T-helper 1 cell (primary cell): Measurements from ENCODE around the gene ERI2.
"Not testable (repeated sequence)": the region's sequence is repeated elsewhere in the genome, so short reads cannot be mapped to it uniquely, and the experiment has no call there.

ENCODE experiments used
- DNase-seq, 5 donors: peaks; one replicate each; pipeline ENCODE4 v3.0.0-alpha.2; 2012 to 2020

Gene ERI2

DNA sequence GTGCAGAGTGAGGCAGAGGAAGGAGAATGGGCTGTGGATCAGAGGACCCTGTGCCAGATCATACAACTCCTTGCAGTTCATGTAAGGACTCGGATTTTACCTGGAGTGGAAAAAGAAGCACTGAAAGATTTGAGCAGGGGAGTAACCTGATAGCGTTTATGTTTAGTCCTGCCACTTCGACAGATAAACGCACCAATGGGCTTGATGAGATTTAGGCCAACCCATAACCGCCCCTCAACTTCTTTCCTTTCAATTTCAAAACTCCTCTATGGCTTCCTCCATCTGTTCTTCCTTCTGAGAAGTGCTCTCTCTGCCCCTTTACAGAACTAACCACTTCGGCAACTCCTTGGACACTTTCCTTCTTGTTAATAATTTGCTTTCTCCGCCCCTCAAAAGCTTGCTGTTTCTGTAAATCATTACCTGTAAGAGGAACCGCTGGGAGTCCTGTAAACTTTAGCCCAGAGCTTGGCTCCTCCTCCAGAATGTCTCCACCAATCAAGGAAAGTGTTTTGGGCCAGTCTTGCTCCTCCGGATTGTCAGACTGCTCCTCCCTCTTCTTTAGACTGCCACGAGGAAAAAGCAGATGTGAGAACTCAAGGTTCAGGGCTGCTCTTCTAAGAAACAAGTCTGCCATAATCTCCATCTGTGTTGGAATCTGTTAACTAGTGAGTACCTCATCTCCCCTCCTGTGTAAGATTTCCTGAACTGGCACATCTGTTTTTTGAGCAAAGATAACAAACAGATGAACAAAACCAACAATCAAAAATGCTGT is 42.6 kb downstream of the ERI2 start, which contains the start of gene ACSM3:
TSS of gene ACSM3 (plus strand) at position 554 of the 772 bp plus-strand sequence. CDS start 6,021 bp downstream, outside the sequence.
- peak; percentile 18 to 78 (median 58) for DNase-seq

DNA sequence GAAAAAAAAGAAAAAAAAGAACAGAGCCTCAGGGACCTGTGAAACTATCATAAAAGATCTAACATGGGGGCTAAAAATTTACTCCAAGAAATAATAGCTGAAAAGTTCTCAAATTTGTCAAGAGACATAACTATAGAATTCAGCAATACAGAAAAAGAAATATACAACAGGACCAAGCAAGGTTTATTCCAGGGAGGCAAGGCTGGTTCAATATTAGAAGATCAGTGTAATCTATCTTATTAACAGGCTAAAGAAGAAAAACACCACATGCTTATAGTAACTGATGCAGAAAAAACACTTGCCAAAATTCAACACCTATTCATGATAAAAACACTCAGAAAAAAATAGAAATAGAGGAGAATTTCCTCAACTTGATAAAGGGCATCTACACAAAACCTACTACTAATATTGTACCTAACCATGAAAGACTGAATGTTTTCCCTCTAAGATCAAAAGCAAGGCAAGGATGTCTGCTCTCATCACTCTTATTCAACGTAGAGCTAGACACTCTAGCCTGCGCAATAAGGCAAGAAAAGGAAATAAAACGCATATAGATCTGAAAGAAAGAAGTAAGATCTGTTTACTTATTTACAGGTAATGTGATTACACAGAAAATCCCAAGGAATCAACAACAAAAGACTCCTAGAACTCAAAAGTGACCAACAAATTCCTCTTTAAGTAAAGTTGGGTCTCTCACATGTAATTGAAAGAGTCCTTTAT is 43.7 kb downstream of the ERI2 start:
- no peak for DNase-seq

DNA sequence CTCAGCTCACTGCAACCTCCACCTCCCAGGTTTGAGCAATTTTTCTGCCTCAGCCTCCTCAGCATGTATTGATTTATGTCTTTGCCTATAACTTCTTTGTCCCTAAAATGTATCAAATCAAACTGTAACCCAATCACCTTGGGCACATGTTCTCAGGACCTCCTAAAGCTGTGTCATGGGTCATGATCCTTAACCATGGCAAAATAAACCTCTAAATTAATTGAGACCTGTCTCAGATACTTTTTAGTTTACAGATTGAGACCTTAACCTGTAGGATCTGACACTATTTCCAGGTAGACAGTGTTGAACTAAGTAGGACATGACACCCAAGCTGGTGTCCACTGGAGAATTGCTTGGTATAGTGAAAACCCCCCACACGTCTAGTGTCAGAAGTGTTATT is 45.1 kb downstream of the ERI2 start:
- no peak for DNase-seq

DNA sequence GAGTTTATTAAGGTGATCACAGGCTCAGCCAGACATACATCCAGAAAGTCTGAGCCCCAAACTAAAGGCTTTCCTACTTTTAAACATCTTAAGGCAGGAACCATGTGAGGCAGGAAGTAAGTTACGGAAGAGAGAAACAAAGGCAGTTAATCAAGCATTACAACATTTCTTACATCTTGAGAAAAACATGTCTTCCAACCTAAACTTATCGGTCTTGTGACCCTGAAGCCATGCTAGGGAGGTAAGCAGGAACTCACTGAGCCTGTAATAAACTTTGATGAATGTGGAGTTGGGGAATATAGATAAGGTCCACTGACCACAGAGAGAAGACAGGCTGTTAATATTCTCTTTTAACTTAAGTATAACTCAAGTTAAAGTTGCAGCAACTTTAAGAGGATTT is 45.9 kb downstream of the ERI2 start:
- DNase-seq, result no peak

DNA sequence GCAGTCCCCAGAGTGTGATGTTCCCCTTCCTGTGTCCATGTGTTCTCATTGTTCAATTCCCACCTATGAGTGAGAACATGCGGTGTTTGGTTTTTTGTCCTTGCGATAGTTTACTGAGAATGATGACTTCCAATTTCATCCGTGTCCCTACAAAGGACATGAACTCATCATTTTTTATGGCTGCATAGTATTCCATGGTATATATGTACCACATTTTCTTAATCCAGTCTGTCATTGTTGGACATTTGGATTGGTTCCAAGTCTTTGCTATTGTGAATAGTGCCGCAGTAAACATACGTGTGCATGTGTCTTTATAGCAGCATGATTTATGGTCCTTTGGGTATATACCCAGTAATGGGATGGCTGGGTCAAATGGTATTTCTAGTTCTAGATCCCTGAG is 50.5 kb downstream of the ERI2 start:
- not testable (repeated sequence) for DNase-seq

DNA sequence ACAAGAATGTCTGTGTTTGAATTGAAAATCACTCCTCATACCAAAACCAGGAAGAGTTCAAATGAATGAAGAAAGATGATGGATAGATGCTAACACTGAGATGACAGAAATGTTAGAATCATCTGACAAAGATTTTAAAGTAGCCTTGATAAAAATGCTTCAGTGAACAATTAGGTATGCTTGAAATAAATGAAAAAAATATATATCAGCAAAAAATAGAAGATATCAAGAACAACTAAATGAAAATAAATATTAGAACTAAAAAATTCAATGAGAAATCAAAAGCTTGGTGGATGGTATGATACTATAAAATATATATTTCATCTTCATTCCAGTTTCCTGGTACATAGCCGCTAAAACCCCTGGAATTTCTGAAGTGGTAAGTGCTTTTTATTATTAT is 51.0 kb downstream of the ERI2 start:
- DNase-seq, result no peak

DNA sequence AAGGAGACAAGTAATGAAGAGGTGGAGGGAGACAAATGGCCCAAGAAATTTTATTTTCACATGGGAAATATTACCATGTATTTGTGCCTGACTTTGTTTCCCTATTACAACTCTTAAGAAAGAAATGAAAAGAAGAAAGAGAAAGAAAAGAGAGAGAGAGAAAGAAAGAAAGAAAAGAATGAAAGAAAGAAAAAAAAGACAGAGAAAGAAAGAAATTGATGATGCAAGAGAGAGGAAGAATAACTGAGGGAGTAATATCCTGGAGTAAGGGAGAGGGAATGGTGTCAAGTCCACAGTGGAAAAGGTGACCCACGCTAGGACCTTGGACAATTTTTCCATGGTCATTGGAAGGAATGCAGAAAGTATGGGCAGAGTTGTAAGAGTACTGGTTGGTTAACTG is 52.5 kb downstream of the ERI2 start:
- DNase-seq, result no peak

DNA sequence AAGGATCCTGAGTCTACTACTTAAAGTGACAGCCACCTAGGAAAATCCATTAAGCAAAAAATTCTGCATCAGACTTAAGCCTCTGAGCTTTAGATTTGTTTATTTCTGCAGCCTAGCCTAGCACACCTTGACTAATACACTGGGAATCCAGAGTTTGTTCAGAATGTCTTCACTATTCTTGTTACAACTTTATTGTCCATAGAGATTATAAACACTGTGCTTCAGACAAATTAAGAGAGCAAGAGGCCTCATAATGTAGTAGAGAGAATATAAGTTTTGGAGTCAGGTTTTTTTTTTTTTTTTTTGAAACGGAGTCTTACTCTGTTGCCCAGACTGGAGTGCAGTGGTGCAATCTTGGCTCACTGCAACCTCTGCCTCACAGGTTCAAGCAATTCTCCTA is 55.7 kb downstream of the ERI2 start:
- DNase-seq, result no peak

DNA sequence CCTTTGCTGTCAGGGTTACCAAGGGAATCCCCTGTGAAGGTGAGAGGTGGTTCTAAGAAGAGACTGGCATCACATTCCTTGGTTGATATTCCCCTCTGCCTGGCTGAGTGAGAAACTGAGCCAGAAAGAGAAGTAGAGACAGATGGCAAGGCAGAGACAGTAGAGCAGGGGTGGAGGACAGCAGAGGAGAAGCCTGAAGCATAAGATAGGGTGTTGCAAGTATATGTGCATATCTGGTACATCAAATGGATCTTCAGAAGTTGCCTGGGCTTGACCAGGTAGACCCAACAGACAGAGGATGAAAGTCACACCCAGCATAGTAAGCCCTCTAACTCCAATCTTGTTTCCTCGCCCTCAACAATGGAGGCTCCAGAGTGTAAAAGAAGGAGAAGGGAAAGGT is 56.8 kb downstream of the ERI2 start:
- DNase-seq, result no peak

DNA sequence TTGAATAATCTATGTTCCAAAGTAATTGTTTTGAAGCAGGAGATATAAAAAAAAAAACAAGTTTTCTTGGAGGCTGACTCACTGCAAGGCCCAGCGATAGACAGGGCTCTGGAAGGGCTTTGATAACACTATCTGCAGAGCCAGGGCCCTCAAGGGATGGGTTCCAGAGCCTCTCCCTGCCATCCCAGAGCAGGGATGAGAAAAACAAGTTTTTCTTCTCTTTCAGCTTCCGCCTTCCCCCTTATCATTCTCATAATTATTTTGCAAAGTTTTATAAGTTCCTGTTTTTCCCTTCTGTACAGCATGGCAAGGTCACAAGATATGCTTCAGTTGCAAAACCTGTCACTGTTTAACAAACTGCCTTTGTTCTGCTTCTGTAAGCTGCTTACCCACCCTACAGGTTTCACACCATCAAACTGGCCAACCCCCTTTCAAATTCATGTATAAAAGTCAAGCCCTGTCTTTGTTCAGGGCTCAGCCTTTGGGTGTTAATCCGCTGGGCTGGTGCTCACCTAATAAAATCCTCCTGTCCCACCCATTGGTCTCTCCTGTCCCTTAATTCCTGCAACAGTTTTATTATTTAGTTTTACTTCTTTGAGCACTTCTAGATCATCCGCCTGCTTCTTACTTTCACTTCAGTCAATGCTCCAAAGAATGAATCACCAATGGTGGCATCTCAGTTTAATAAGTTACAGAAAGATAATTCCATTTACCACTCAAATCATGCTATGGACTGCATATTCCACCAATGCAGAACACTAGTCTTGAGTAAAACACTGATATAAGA is 59.0 kb downstream of the ERI2 start:
- no peak for DNase-seq

DNA sequence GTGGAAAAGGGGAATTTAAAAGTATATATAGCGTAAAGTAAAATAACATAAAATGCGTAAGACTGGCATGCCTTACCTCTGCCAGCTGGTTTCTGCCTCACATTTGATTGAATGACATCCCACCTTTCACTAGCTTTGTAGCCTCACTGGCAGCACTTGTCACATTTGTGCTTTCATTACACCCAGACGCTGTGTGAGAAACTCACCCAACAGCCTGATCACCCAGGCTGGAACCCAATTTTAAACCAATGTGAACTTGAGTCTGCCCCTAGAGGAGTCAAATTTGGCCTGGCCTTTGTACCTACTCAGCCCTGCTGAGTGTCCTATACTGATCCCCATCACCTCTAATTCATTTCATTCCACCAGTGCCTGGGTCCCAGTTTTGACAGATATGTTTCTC is 59.8 kb downstream of the ERI2 start:
- no peak for DNase-seq
